CD14-positive monocyte (primary cell): ENCODE measurements around the gene PDILT. TPM values are rescaled to one million over a fixed set of nuclear protein-coding genes. Genes with fewer than 3 reads are reported as not detected.

Experiments used
- DNase-seq, 3 donors: peaks; one replicate each; pipeline ENCODE4 v3.0.0-alpha.2; 2011 to 2022
- H2AFZ ChIP-seq: 2 replicates; pipeline ENCODE4 v1.6.0; 2012; ENCODE audit warnings: mild to moderate bottlenecking, low read depth, low read length, inconsistent platforms; ENCODE audit not compliant: insufficient read depth, poor library complexity, severe bottlenecking
- H3K27ac ChIP-seq, 2 donors: 1 replicate in 1 of 2; 2 replicates in 1 of 2; pipeline ENCODE4 v1.5.1; 2012 to 2013; ENCODE audit warnings: low read length in 2 of 2, control low read depth in 1 of 2, inconsistent platforms in 1 of 2, low read depth in 1 of 2, mild to moderate bottlenecking in 1 of 2
- H3K27me3 ChIP-seq, 2 donors: one replicate each; pipeline versions ENCODE4 v1.6.0 to v1.6.1; 2011 to 2013; ENCODE audit warnings: low read length in 2 of 2; ENCODE audit not compliant: control insufficient read depth in 2 of 2, insufficient read depth in 2 of 2
- H3K36me3 ChIP-seq, 2 donors: replicated peaks in 1 of 2; 1 replicate in 1 of 2; 2 replicates in 1 of 2; pipeline versions ENCODE4 v1.5.1 to v1.6.1; 2012 to 2013; ENCODE audit warnings: low read length in 2 of 2, control low read depth in 1 of 2, inconsistent platforms in 1 of 2, mild to moderate bottlenecking in 1 of 2; ENCODE audit not compliant: insufficient read depth in 2 of 2, control insufficient read depth in 1 of 2
- H3K4me1 ChIP-seq, 2 donors: 1 replicate in 1 of 2; 2 replicates in 1 of 2; pipeline versions ENCODE4 v1.5.1 to v1.6.1; 2012 to 2013; ENCODE audit warnings: low read length in 2 of 2, control low read depth in 1 of 2, inconsistent platforms in 1 of 2, mild to moderate bottlenecking in 1 of 2, moderate library complexity in 1 of 2; ENCODE audit not compliant: insufficient read depth in 2 of 2, control insufficient read depth in 1 of 2
- H3K4me2 ChIP-seq: replicated peaks from 2 replicates; pipeline ENCODE3; 2012; ENCODE audit warnings: low read length, moderate library complexity, mild to moderate bottlenecking; ENCODE audit not compliant: poor library complexity, severe bottlenecking; ENCODE audit errors: extremely low read depth
- H3K4me3 ChIP-seq, 3 experiments: fragments of 200-600 bp in 1 of 3; sonication (generic) in 1 of 3; replicated peaks in 1 of 3; 1 replicate in 2 of 3; 2 replicates in 1 of 3; pipeline ENCODE4 v1.5.1; 2011 to 2013; ENCODE audit warnings: low read length in 3 of 3, mild to moderate bottlenecking in 3 of 3, control low read depth in 2 of 3, low read depth in 2 of 3, inconsistent platforms in 1 of 3, moderate library complexity in 1 of 3
- H3K79me2 ChIP-seq: 2 replicates; pipeline ENCODE4 v1.6.0; 2012; ENCODE audit warnings: mild to moderate bottlenecking, control low read depth, inconsistent platforms, low read length, moderate library complexity; ENCODE audit not compliant: insufficient read depth
- H3K9ac ChIP-seq: 2 replicates; pipeline ENCODE4 v1.6.0; 2017; ENCODE audit warnings: low read length, mild to moderate bottlenecking; ENCODE audit not compliant: insufficient read depth, poor library complexity, severe bottlenecking
- H3K9me3 ChIP-seq, 2 donors: replicated peaks in 1 of 2; 1 replicate in 1 of 2; 2 replicates in 1 of 2; pipeline versions ENCODE4 v1.5.1 to v1.6.1; 2012 to 2013; ENCODE audit warnings: low read length in 2 of 2, control low read depth in 1 of 2; ENCODE audit not compliant: control insufficient read depth in 1 of 2, insufficient read depth in 1 of 2
- H4K20me1 ChIP-seq: 2 replicates; pipeline ENCODE4 v1.6.0; 2012; ENCODE audit warnings: mild to moderate bottlenecking, low read length, control low read depth, moderate library complexity; ENCODE audit not compliant: insufficient read depth
- H3K27ac Mint-ChIP-seq, 7 donors: one replicate each; pipeline ENCODE4 v1.8.0; 2020; ENCODE audit warnings: mild to moderate bottlenecking in 7 of 7, mixed read lengths in 7 of 7, moderate library complexity in 6 of 7, inconsistent platforms in 2 of 7
- H3K27me3 Mint-ChIP-seq, 3 donors: one replicate each; pipeline ENCODE4 v1.8.0; 2021 to 2022; ENCODE audit warnings: low read depth in 3 of 3, mild to moderate bottlenecking in 3 of 3, mixed read lengths in 3 of 3, moderate library complexity in 3 of 3, inconsistent platforms in 1 of 3
- H3K36me3 Mint-ChIP-seq, 2 donors: one replicate each; pipeline ENCODE4 v1.8.0; 2020; ENCODE audit warnings: mixed read lengths in 2 of 2, inconsistent platforms in 1 of 2, mild to moderate bottlenecking in 1 of 2
- H3K4me1 Mint-ChIP-seq: one replicate; pipeline ENCODE4 v1.8.0; 2020; ENCODE audit warnings: mild to moderate bottlenecking, mixed read lengths
- H3K4me3 Mint-ChIP-seq, 2 donors: one replicate each; pipeline ENCODE4 v1.8.0; 2020; ENCODE audit warnings: mild to moderate bottlenecking in 2 of 2, mixed read lengths in 2 of 2, moderate library complexity in 1 of 2
- H3K9me3 Mint-ChIP-seq, 7 donors: one replicate each; pipeline ENCODE4 v1.8.0; 2020 to 2022; ENCODE audit warnings: mixed read lengths in 7 of 7, mild to moderate bottlenecking in 6 of 7, moderate library complexity in 6 of 7, inconsistent platforms in 2 of 7
- CTCF ChIP-seq: fragments of 200-600 bp; IDR thresholded peaks from one replicate; pipeline ENCODE4 v1.8.0; 2022; ENCODE audit warnings: antibody characterized with exemption, mild to moderate bottlenecking
- whole genome bisulfite sequencing: methylation state at CpG from one replicate; pipeline ENCODE4 v1.1.5; 2013; ENCODE audit warnings: missing lambda C conversion rate; ENCODE audit not compliant: insufficient coverage; 5-methylcytosine and 5-hydroxymethylcytosine counted together
- intact Hi-C, 2 donors: fragments of 100-400 bp; cut with micrococcal nuclease; formaldehyde crosslinking; loops; one replicate each; pipeline versions ENCODE4 v1.15.0 to v1.15.1; 2023
- polyA plus RNA-seq, 3 donors: library from polyadenylated mRNA; depleted of rRNA in 1 of 3; unstranded in 2 of 3; stranded (reverse) in 1 of 3; fragments of 300-500 nt in 2 of 3; fragments of >200 nt in 1 of 3; fragmentation: Illumina TruSeq in 2 of 3; gene quantifications; 1 replicate in 2 of 3; 2 replicates in 1 of 3; pipeline ENCODE4 v1.2.3, GENCODE V29; 2012 to 2021

PDILT gene
- polyA plus RNA-seq, 3 donors = not detected

DNA sequence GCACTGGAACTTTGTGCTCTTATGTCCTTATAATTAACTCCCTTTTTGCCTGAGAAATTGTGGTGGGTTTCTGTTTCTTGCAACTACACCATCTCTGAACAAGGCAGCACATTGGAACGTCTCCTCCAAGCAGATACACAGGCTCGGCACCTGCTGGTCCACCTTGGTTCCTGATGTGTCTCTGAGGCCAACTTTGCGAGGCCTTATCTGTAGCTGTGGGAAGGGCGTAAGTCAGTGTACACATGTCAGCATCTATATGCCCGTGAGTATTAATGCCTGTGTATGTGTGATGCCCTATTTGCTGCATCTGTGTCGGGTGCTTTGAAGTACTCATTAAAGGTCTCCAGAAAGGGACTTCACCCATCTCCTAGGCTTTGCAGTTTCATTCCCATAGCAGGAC, 94.8 kb downstream of the PDILT start:
- Mint-ChIP-seq H3K4me1 (no peaks in the 10 kb centered on the region), H3K9me3 (peaks cover 0 to 2% (median 0%) of the 10 kb centered on the region in 7 donors), H3K27me3 (peaks cover 3 to 6% (median 4%) of the 10 kb centered on the region in 3 donors), H3K27ac (no peak overlapping the region), H3K4me3 (no peak overlapping the region), H3K36me3 (no peaks in the 10 kb centered on the region)
- H3K36me3 ChIP-seq = no peaks in the 10 kb centered on the region
- TF ChIP-seq CTCF = no peak
- no peak overlapping the region for H3K27ac ChIP-seq
- H3K9me3 ChIP-seq = no peaks in the 10 kb centered on the region
- no peaks in the 10 kb centered on the region for H3K27me3 ChIP-seq
- H4K20me1 ChIP-seq = no peaks in the 10 kb centered on the region
- H2AFZ ChIP-seq = no peak overlapping the region
- H3K4me1 ChIP-seq = no peaks in the 10 kb centered on the region
- H3K4me3 ChIP-seq = no peak overlapping the region
- H3K4me2 ChIP-seq = no peak overlapping the region
- no peak for DNase-seq
- no peak overlapping the region for H3K9ac ChIP-seq
- H3K79me2 ChIP-seq = no peaks in the 10 kb centered on the region
- 90% methylated on average over 5 of the region's 6 CpGs for WGBS
- intact Hi-C loops = no loop called here

Other genes with a start within 250 kb of the PDILT start
- gene GP2, start 77.2 kb downstream of the PDILT start, polyA plus RNA-seq = not detected
- gene UMOD, start 52.0 kb downstream of the PDILT start, polyA plus RNA-seq = not detected
- gene ACSM5, start 4.8 kb upstream of the PDILT start, polyA plus RNA-seq = under 1 TPM; 0.05 to 0.33 (median 0.24) TPM
- gene ACSM2A, start 46.8 kb upstream of the PDILT start, polyA plus RNA-seq = not detected
- gene ACSM2B, start 171.6 kb upstream of the PDILT start, polyA plus RNA-seq = not detected